Hepatocyte (in vitro differentiated cells): ENCODE measurements around the gene CYYR1. TPM values are rescaled to one million over a fixed set of nuclear protein-coding genes. Genes with fewer than 3 reads are reported as not detected.

Experiments used
- DNase-seq: peaks from one replicate; pipeline ENCODE4 v3.0.0-alpha.2; 2016; ENCODE audit warnings: low spot score
- H2AFZ ChIP-seq: fragments of 200-600 bp; sonication (generic); 2 replicates; pipeline ENCODE4 v1.6.0; 2016; ENCODE audit warnings: antibody characterized with exemption, mild to moderate bottlenecking
- H3K27ac ChIP-seq: fragments of 200-600 bp; sonication (generic); 2 replicates; pipeline ENCODE4 v1.5.1; 2016; ENCODE audit warnings: mild to moderate bottlenecking
- H3K27me3 ChIP-seq: fragments of 200-600 bp; sonication (generic); 2 replicates; pipeline ENCODE4 v1.6.1; 2016
- H3K36me3 ChIP-seq: fragments of 200-600 bp; sonication (generic); replicated peaks from 2 replicates; pipeline ENCODE4 v1.5.1; 2016; ENCODE audit warnings: low read depth; ENCODE audit not compliant: insufficient read depth
- H3K4me1 ChIP-seq: fragments of 200-600 bp; sonication (generic); 2 replicates; pipeline ENCODE4 v1.5.1; 2016; ENCODE audit warnings: mild to moderate bottlenecking, moderate library complexity; ENCODE audit not compliant: insufficient read depth
- H3K4me2 ChIP-seq: fragments of 200-600 bp; sonication (generic); 2 replicates; pipeline ENCODE4 v1.6.0; 2016
- H3K4me3 ChIP-seq: fragments of 200-600 bp; sonication (generic); 2 replicates; pipeline ENCODE4 v1.5.1; 2016; ENCODE audit warnings: mild to moderate bottlenecking
- H3K79me2 ChIP-seq: fragments of 200-600 bp; sonication (generic); 2 replicates; pipeline ENCODE4 v1.6.0; 2017; ENCODE audit warnings: mild to moderate bottlenecking
- H3K9me2 ChIP-seq: fragments of 200-600 bp; sonication (generic); replicated peaks from 2 replicates; pipeline ENCODE4 v1.6.0; 2017; ENCODE audit warnings: mild to moderate bottlenecking; ENCODE audit not compliant: insufficient read depth
- H3K9me3 ChIP-seq: fragments of 200-600 bp; sonication (generic); 2 replicates; pipeline ENCODE4 v1.5.1; 2016; ENCODE audit warnings: low read depth, mild to moderate bottlenecking
- H4K20me1 ChIP-seq: fragments of 200-600 bp; sonication (generic); 2 replicates; pipeline ENCODE4 v1.6.0; 2016; ENCODE audit warnings: mild to moderate bottlenecking; ENCODE audit not compliant: insufficient read depth, poor library complexity, severe bottlenecking
- CTCF ChIP-seq: fragments of 200-600 bp; sonication (generic); IDR thresholded peaks from 2 replicates; pipeline ENCODE4 v1.5.1; 2016; ENCODE audit warnings: antibody characterized with exemption, mild to moderate bottlenecking; ENCODE audit not compliant: poor library complexity
- EZH2 ChIP-seq: fragments of 200-600 bp; sonication (generic); IDR thresholded peaks from 2 replicates; pipeline ENCODE4 v1.6.1; 2016; ENCODE audit warnings: antibody characterized with exemption, mild to moderate bottlenecking, borderline replicate concordance
- EZH2phosphoT487 ChIP-seq: fragments of 200-600 bp; sonication (generic); IDR thresholded peaks from one replicate; pipeline ENCODE4 v1.6.1; 2018; ENCODE audit warnings: antibody characterized with exemption, mild to moderate bottlenecking, low read depth, moderate library complexity; ENCODE audit not compliant: unreplicated experiment, severe bottlenecking
- WGBS: methylation state at CpG from one replicate; pipeline ENCODE4 v1.1.6; 2016; ENCODE audit warnings: low lambda C conversion rate; ENCODE audit errors: missing lambda C conversion rate; 5-methylcytosine and 5-hydroxymethylcytosine counted together
- polyA plus RNA-seq: library from polyadenylated mRNA; unstranded; fragments of >200 nt; fragmentation: Nextera tagmentation; extraction: Ambion mirVana; gene quantifications from 2 replicates; pipeline ENCODE4 v1.2.1, GENCODE V29; 2016
- total RNA-seq: library from RNA; depleted of rRNA; stranded (reverse); fragments of >200 nt; gene quantifications from 2 replicates; pipeline ENCODE4 v1.2.3, GENCODE V29; 2014

Gene CYYR1
- total and polyA plus RNA-seq, 2 experiments from 2014 or later = 6.6 to 7.6 TPM

- Histone ChIP-seq H4K20me1 (no peaks in the 10 kb centered on the region), H3K9me3 (no peaks in the 10 kb centered on the region), H3K27me3 (no peaks in the 10 kb centered on the region), H3K4me1 (no peaks in the 10 kb centered on the region), H3K79me2 (no peaks in the 10 kb centered on the region), H3K36me3 (no peaks in the 10 kb centered on the region), H3K9me2 (no peaks in the 10 kb centered on the region), H3K4me2 (no peak overlapping the region), H3K4me3 (no peak overlapping the region), H3K27ac (no peak overlapping the region), H2AFZ (no peak overlapping the region)
- 92% methylated on average over 6 of the region's 6 CpGs for WGBS
- TF ChIP-seq CTCF (no peak), EZH2 (no peak), EZH2phosphoT487 (no peak)
- no peak for DNase-seq
Measured at GRCh38 chr21:26565111-26565510, 8.0 kb downstream of the CYYR1 start.

GRCh38 chr21:26563856-26564503, 9.1 kb downstream of the CYYR1 start:
- Histone ChIP-seq H3K9me2 (no peaks in the 10 kb centered on the region), H3K27ac (no peak overlapping the region)
- WGBS = 80% methylated on average over 5 of the region's 5 CpGs

GRCh38 chr21:26560612-26561011, 12.5 kb downstream of the CYYR1 start:
- Histone ChIP-seq H3K79me2 (no peaks in the 10 kb centered on the region), H4K20me1 (no peaks in the 10 kb centered on the region), H3K27me3 (no peaks in the 10 kb centered on the region), H3K4me3 (no peak overlapping the region), H2AFZ (no peak overlapping the region), H3K9me3 (no peaks in the 10 kb centered on the region), H3K9me2 (no peaks in the 10 kb centered on the region), H3K4me2 (no peak overlapping the region), H3K27ac (no peak overlapping the region), H3K4me1 (no peaks in the 10 kb centered on the region), H3K36me3 (no peaks in the 10 kb centered on the region)
- WGBS = 89% methylated on average over 3 of the region's 3 CpGs
- DNase-seq = no peak
- TF ChIP-seq EZH2phosphoT487 = no peak
- TF ChIP-seq CTCF = no peak
- no peak for TF ChIP-seq EZH2

More at GRCh38 chr21:26563856-26564503, 9.1 kb downstream of the CYYR1 start:
- Histone ChIP-seq H3K79me2 (no peaks in the 10 kb centered on the region), H3K4me3 (no peak overlapping the region), H3K4me1 (no peaks in the 10 kb centered on the region), H3K4me2 (no peak overlapping the region), H3K9me3 (no peaks in the 10 kb centered on the region), H2AFZ (no peak overlapping the region), H3K36me3 (no peaks in the 10 kb centered on the region), H4K20me1 (no peaks in the 10 kb centered on the region), H3K27me3 (no peaks in the 10 kb centered on the region)
- TF ChIP-seq EZH2phosphoT487 = no peak
- TF ChIP-seq EZH2 = no peak
- no peak for TF ChIP-seq CTCF
- no peak for DNase-seq

GRCh38 chr21:26559099-26559498, 14.0 kb downstream of the CYYR1 start:
- Histone ChIP-seq H3K9me3 (no peaks in the 10 kb centered on the region), H3K36me3 (no peaks in the 10 kb centered on the region), H3K27me3 (no peaks in the 10 kb centered on the region), H2AFZ (no peak overlapping the region), H3K79me2 (no peaks in the 10 kb centered on the region), H4K20me1 (no peaks in the 10 kb centered on the region), H3K4me1 (no peaks in the 10 kb centered on the region), H3K9me2 (no peaks in the 10 kb centered on the region), H3K4me2 (no peak overlapping the region), H3K4me3 (no peak overlapping the region), H3K27ac (no peak overlapping the region)
- TF ChIP-seq EZH2 (no peak), CTCF (no peak), EZH2phosphoT487 (no peak)
- DNase-seq = no peak
- WGBS = 95% methylated on average over 5 of the region's 5 CpGs
